SK-N-SH (cell line): ENCODE measurements around the gene BLCAP. TPM values are rescaled to one million over a fixed set of nuclear protein-coding genes. Genes with fewer than 3 reads are reported as not detected.

Source experiments
- CTCF ChIA-PET: fragments of 300-600, 350-600 bp; formaldehyde crosslinking; extraction: SDS; loops from one replicate; lab custom pipeline; 2021; lab: Yijun Ruan, JAX
- POLR2A ChIA-PET: fragments of 350-600 bp; sonication (Branson Sonifier 250); formaldehyde crosslinking; extraction: SDS; loops from one replicate; lab custom pipeline; 2020; ENCODE audit warnings: antibody characterized with exemption, inconsistent platforms; lab: Yijun Ruan, JAX
- DNase-seq: peaks from one replicate; pipeline ENCODE4 v3.0.0; 2012
- H2AFZ ChIP-seq: fragments of 200-600 bp; sonication (generic); 2 replicates; pipeline ENCODE4 v1.8.1; 2016; ENCODE audit warnings: antibody characterized with exemption, mild to moderate bottlenecking, low read depth
- H3F3A ChIP-seq: fragments of 200-600 bp; sonication (generic); replicated peaks from 2 replicates; pipeline ENCODE3; 2016; ENCODE audit warnings: antibody characterized with exemption, mild to moderate bottlenecking; ENCODE audit not compliant: insufficient read depth
- H3K27ac ChIP-seq, 2 experiments: fragments of 200-500 bp in 1 of 2; fragments of 200-600 bp in 1 of 2; sonication (Bioruptor generic) in 1 of 2; sonication (generic), shearing (Covaris generic) in 1 of 2; 2 replicates each; pipeline versions ENCODE4 v1.5.1 to v1.6.1; 2014 to 2016; ENCODE audit warnings: low read depth in 2 of 2, inconsistent platforms in 1 of 2, low read length in 1 of 2, mild to moderate bottlenecking in 1 of 2, mixed read lengths in 1 of 2
- H3K27me3 ChIP-seq: fragments of 200-600 bp; sonication (generic), shearing (Covaris generic); 2 replicates; pipeline ENCODE4 v1.6.1; 2016; ENCODE audit warnings: mixed run types; ENCODE audit not compliant: insufficient read depth
- H3K36me3 ChIP-seq, 2 experiments: fragments of 200-500 bp in 1 of 2; fragments of 200-600 bp in 1 of 2; sonication (Bioruptor generic) in 1 of 2; sonication (generic) in 1 of 2; replicated peaks in 1 of 2; 2 replicates each; pipeline versions ENCODE3 to v1.5.1; 2014 to 2016; ENCODE audit warnings: low read length in 1 of 2, mild to moderate bottlenecking in 1 of 2; ENCODE audit not compliant: insufficient read depth in 2 of 2, control insufficient read depth in 1 of 2
- H3K4me1 ChIP-seq, 2 experiments: fragments of 200-500 bp in 1 of 2; fragments of 200-600 bp in 1 of 2; sonication (Bioruptor generic) in 1 of 2; sonication (generic), shearing (Covaris generic) in 1 of 2; 2 replicates each; pipeline versions ENCODE4 v1.5.1 to v1.6.1; 2014 to 2016; ENCODE audit warnings: low read depth in 1 of 2, low read length in 1 of 2, mixed run types in 1 of 2; ENCODE audit not compliant: insufficient read depth in 2 of 2, control insufficient read depth in 1 of 2
- H3K4me2 ChIP-seq: fragments of 200-600 bp; sonication (generic), shearing (Covaris generic); 2 replicates; pipeline ENCODE4 v1.6.1; 2017; ENCODE audit warnings: mixed run types
- H3K4me3 ChIP-seq, 2 experiments: fragments of 200-500 bp in 1 of 2; fragments of 200-600 bp in 1 of 2; sonication (Bioruptor generic) in 1 of 2; sonication (generic), shearing (Covaris generic) in 1 of 2; 2 replicates each; pipeline versions ENCODE4 v1.5.1 to v1.8.1; 2014 to 2016; ENCODE audit warnings: low read depth in 2 of 2, inconsistent platforms in 1 of 2, low read length in 1 of 2, mild to moderate bottlenecking in 1 of 2, mixed read lengths in 1 of 2, moderate library complexity in 1 of 2
- H3K79me2 ChIP-seq: fragments of 200-600 bp; sonication (generic); 2 replicates; pipeline ENCODE4 v1.8.1; 2017; ENCODE audit warnings: mild to moderate bottlenecking; ENCODE audit not compliant: insufficient read depth
- H3K9ac ChIP-seq: fragments of 200-600 bp; sonication (generic); 2 replicates; pipeline ENCODE4 v1.6.1; 2017; ENCODE audit warnings: mixed run types
- H3K9me2 ChIP-seq: fragments of 200-600 bp; sonication (generic); 2 replicates; pipeline ENCODE4 v1.6.1; 2017; ENCODE audit warnings: mixed run types
- H3K9me3 ChIP-seq: fragments of 200-600 bp; sonication (generic); 2 replicates; pipeline ENCODE4 v1.6.1; 2017; ENCODE audit warnings: mixed run types, mild to moderate bottlenecking, moderate library complexity
- H4K20me1 ChIP-seq: fragments of 200-600 bp; sonication (generic); 2 replicates; pipeline ENCODE4 v1.6.1; 2017; ENCODE audit warnings: mild to moderate bottlenecking, mixed run types; ENCODE audit not compliant: insufficient read depth
- CTCF ChIP-seq: fragments of 200-600 bp; sonication (generic); IDR thresholded peaks from 2 replicates; pipeline ENCODE4 v1.6.1; 2017; ENCODE audit warnings: antibody characterized with exemption, mild to moderate bottlenecking, moderate library complexity
- ELF1 ChIP-seq: IDR thresholded peaks from 2 replicates; pipeline ENCODE4 v1.4.0; 2012
- EZH2phosphoT487 ChIP-seq: fragments of 200-600 bp; sonication (generic); IDR thresholded peaks from 2 replicates; pipeline ENCODE4 v1.6.1; 2017; ENCODE audit warnings: low read depth, mixed run types, mild to moderate bottlenecking, antibody characterized with exemption, moderate library complexity, borderline replicate concordance
- GATA2 ChIP-seq: sonication (generic); formaldehyde crosslinking; IDR thresholded peaks from 2 replicates; pipeline ENCODE4 v1.5.0; 2020; ENCODE audit warnings: mild to moderate bottlenecking, missing genetic modification reagents
- MEF2A ChIP-seq: IDR thresholded peaks from 2 replicates; pipeline ENCODE4 v1.4.0; 2012; ENCODE audit warnings: low read depth, borderline replicate concordance
- NFIC ChIP-seq: IDR thresholded peaks from 2 replicates; pipeline ENCODE4 v1.4.0; 2012; ENCODE audit warnings: borderline replicate concordance
- NRF1 ChIP-seq: IDR thresholded peaks from 2 replicates; pipeline ENCODE4 v1.6.1; 2012; ENCODE audit warnings: low read depth, mild to moderate bottlenecking, low read length
- POLR2AphosphoS5 ChIP-seq: IDR thresholded peaks from 2 replicates; pipeline ENCODE4 v1.6.1; 2012; ENCODE audit warnings: low read depth, low read length
- REST ChIP-seq: IDR thresholded peaks from 2 replicates; pipeline ENCODE4 v1.6.1; 2012; ENCODE audit warnings: mild to moderate bottlenecking, low read depth, low read length, moderate library complexity
- SMC3 ChIP-seq: IDR thresholded peaks from 2 replicates; pipeline ENCODE4 v1.6.1; 2012; ENCODE audit warnings: low read depth, low read length, improper control_type of control experiment
- TCF12 ChIP-seq: IDR thresholded peaks from 2 replicates; pipeline ENCODE4 v1.4.0; 2012
- TEAD4 ChIP-seq: IDR thresholded peaks from 2 replicates; pipeline ENCODE4 v1.4.0; 2012; ENCODE audit warnings: mild to moderate bottlenecking, borderline replicate concordance; ENCODE audit not compliant: insufficient read depth
- USF1 ChIP-seq: IDR thresholded peaks from 2 replicates; pipeline ENCODE4 v1.4.0; 2012; ENCODE audit warnings: low read depth, borderline replicate concordance
- YY1 ChIP-seq: IDR thresholded peaks from 2 replicates; pipeline ENCODE4 v1.4.0; 2012; ENCODE audit warnings: low read depth, mild to moderate bottlenecking
- WGBS: methylation state at CpG from one replicate; pipeline ENCODE4 v1.1.6; 2017; ENCODE audit warnings: low lambda C conversion rate; 5-methylcytosine and 5-hydroxymethylcytosine counted together
- polyA plus RNA-seq, 3 experiments: library from polyadenylated mRNA; depleted of rRNA; stranded (reverse); fragments of >200 nt; gene quantifications; 2 replicates each; pipeline ENCODE4 v1.2.3, GENCODE V29; 2012
- TF ChIP-seq, protein P1 (sequence below): IDR thresholded peaks from 2 replicates; pipeline ENCODE4; 2012
- TF ChIP-seq, protein P2 (sequence below): fragments of 150-350 bp; IDR thresholded peaks from 2 replicates; pipeline ENCODE4 v1.6.1; 2017; ENCODE audit warnings: antibody characterized with exemption, low read length, low read depth, borderline replicate concordance
- TF ChIP-seq, protein P3 (sequence below): fragments of 150-350 bp; IDR thresholded peaks from 2 replicates; pipeline ENCODE4 v1.6.1; 2016; ENCODE audit warnings: mild to moderate bottlenecking, low read depth, low read length

BLCAP gene
- polyA plus RNA-seq, 1 of the 3 experiments (the other 2 are of a cell fraction) = 55.8 TPM

DNA sequence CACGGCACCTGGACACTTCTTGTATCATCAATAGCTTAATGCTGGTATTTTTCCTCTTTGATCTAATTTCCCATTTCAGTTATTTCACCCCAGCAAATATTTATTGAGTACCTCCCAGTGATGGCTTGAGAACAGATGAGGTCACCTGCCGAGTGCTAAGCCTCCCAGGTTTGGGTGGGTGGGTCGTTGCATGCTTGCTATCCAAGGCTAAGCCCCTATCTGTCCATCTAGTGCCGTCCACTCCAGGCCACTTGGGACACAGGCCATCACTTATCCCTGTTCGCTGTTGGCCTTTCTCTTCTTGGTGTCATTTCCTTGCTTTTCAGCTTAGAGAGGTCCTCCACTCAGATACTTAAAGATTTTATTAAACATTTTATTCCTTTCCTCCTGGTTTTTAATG, 17.4 kb downstream of the BLCAP start (continued):
- TF ChIP-seq CTCF (no peak), USF1 (no peak), TCF12 (no peak), NRF1 (no peak), MEF2A (no peak), POLR2AphosphoS5 (no peak), TEAD4 (no peak), REST (no peak)
- TF ChIP-seq, protein P1, sequence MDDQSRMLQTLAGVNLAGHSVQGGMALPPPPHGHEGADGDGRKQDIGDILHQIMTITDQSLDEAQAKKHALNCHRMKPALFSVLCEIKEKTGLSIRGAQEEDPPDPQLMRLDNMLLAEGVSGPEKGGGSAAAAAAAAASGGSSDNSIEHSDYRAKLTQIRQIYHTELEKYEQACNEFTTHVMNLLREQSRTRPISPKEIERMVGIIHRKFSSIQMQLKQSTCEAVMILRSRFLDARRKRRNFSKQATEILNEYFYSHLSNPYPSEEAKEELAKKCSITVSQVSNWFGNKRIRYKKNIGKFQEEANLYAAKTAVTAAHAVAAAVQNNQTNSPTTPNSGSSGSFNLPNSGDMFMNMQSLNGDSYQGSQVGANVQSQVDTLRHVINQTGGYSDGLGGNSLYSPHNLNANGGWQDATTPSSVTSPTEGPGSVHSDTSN = no peak
- TF ChIP-seq, protein P2, sequence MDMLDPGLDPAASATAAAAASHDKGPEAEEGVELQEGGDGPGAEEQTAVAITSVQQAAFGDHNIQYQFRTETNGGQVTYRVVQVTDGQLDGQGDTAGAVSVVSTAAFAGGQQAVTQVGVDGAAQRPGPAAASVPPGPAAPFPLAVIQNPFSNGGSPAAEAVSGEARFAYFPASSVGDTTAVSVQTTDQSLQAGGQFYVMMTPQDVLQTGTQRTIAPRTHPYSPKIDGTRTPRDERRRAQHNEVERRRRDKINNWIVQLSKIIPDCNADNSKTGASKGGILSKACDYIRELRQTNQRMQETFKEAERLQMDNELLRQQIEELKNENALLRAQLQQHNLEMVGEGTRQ = no peak

DNA sequence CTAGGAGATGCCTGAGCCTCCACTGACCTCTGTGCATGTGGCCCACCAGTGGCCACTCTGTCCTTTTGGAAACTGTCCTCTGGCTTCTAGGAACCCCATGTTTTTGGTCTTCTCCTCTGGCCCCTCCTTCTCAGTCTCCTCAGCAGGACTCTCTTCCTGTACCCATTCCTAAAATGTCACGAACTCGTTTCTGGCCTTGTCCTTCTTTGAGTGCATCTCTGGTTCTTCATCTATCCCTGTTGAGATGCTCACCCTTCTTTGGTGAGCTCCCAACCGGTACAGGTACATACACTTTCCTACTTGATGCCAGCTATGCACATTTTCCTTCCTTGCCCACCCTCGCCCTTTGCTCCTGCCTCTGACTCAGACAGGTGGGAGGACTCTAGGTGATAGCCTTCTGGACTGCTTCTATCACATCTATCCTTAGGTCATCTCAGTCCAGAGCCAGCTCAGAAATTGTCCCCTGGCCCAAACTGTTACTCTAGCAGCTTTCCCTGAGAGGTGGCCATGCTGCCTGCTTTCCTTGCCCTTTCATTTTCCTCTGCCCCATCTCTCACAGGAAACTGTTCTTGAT, 21.4 kb downstream of the BLCAP start:
- WGBS = 93% methylated on average over 4 of the region's 4 CpGs
- peaks cover 4% of the 10 kb centered on the region; the same call in 1 of the 2 replicates for H4K20me1 ChIP-seq

More for the DNA sequence above, 21.4 kb downstream of the BLCAP start:
- Histone ChIP-seq H3K9me3 (no peaks in the 10 kb centered on the region), H3F3A (no peaks in the 10 kb centered on the region), H3K9ac (no peak overlapping the region), H3K9me2 (no peaks in the 10 kb centered on the region), H3K27me3 (no peaks in the 10 kb centered on the region), H3K4me2 (no peak overlapping the region), H3K4me1 (no peaks in the 10 kb centered on the region; a peak in 1 of 4 replicates), H3K27ac (no peak overlapping the region), H2AFZ (no peak overlapping the region), H3K79me2 (no peaks in the 10 kb centered on the region), H3K36me3 (peaks cover 3 to 20% of the 10 kb centered on the region in 2 experiments), H3K4me3 (no peak overlapping the region)
- no peak for TF ChIP-seq ELF1
- no peak for TF ChIP-seq YY1
- TF ChIP-seq EZH2phosphoT487 = no peak
- no peak for TF ChIP-seq SMC3
- no peak for TF ChIP-seq GATA2 (CRISPR knock-in tag)
- no peak for TF ChIP-seq NFIC
- TF ChIP-seq, protein P1 = no peak
- TF ChIP-seq, protein P3, sequence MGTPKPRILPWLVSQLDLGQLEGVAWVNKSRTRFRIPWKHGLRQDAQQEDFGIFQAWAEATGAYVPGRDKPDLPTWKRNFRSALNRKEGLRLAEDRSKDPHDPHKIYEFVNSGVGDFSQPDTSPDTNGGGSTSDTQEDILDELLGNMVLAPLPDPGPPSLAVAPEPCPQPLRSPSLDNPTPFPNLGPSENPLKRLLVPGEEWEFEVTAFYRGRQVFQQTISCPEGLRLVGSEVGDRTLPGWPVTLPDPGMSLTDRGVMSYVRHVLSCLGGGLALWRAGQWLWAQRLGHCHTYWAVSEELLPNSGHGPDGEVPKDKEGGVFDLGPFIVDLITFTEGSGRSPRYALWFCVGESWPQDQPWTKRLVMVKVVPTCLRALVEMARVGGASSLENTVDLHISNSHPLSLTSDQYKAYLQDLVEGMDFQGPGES = no peak
- POLR2A ChIA-PET = no interaction called here
- CTCF ChIA-PET = interaction anchor here (1.0 to 1.1 kb wide), 2 partner anchors 29 to 311 kb away, joined by 3 to 5 read pairs; no protein-coding TSS in a partner anchor
- no peak for DNase-seq
